Keratinocyte (primary cell): ENCODE results near the gene SUN1. TPM values are rescaled to one million over a fixed set of nuclear protein-coding genes. Genes with fewer than 3 reads are reported as not detected.
"Not testable (repeated sequence)": the region's sequence is repeated elsewhere in the genome, so short reads cannot be mapped to it uniquely, and the experiment has no call there.

Source experiments
- DNase-seq: peaks from one replicate; pipeline ENCODE4 v3.0.0-alpha.2; 2011; ENCODE audit warnings: low read depth, missing footprints, low spot score
- FAIRE-seq: peaks from 2 replicates; lab custom pipeline; 2011; peaks lifted over from hg19 to GRCh38; lab: Jason Lieb, UNC
- H2AFZ ChIP-seq: 2 replicates; pipeline ENCODE4 v1.6.0; 2012; ENCODE audit warnings: low read length, control low read depth, inconsistent platforms; ENCODE audit not compliant: control insufficient read depth
- H3K27ac ChIP-seq: 2 replicates; pipeline ENCODE4 v1.5.1; 2011; ENCODE audit warnings: low read length; ENCODE audit not compliant: control insufficient read depth, insufficient read depth
- H3K27me3 ChIP-seq: 3 replicates; pipeline ENCODE4 v1.6.0; 2011; ENCODE audit warnings: low read length; ENCODE audit not compliant: control insufficient read depth, insufficient read depth; ENCODE audit errors: extremely low read depth
- H3K36me3 ChIP-seq, 2 experiments: 2 replicates in 1 of 2; 3 replicates in 1 of 2; pipeline ENCODE4 v1.5.1; 2011; ENCODE audit warnings: low read length in 2 of 2, mild to moderate bottlenecking in 1 of 2; ENCODE audit not compliant: control insufficient read depth in 2 of 2, insufficient read depth in 2 of 2; ENCODE audit errors: extremely low read depth in 1 of 2
- H3K4me1 ChIP-seq: 3 replicates; pipeline ENCODE4 v1.5.1; 2011; ENCODE audit warnings: low read length; ENCODE audit not compliant: control insufficient read depth, insufficient read depth; ENCODE audit errors: extremely low read depth
- H3K4me2 ChIP-seq: 3 replicates; pipeline ENCODE4 v1.6.0; 2011; ENCODE audit warnings: low read depth, low read length; ENCODE audit not compliant: control insufficient read depth, insufficient read depth; ENCODE audit errors: extremely low read depth
- H3K4me3 ChIP-seq, 3 experiments: fragments of 200-600 bp in 1 of 3; sonication (generic) in 1 of 3; 2 replicates in 2 of 3; 3 replicates in 1 of 3; pipeline ENCODE4 v1.5.1; 2011 to 2016; ENCODE audit warnings: low read length in 3 of 3, mild to moderate bottlenecking in 3 of 3, control low read depth in 2 of 3, inconsistent platforms in 1 of 3, low read depth in 1 of 3, mixed read lengths in 1 of 3, mixed run types in 1 of 3, moderate library complexity in 1 of 3; ENCODE audit not compliant: control insufficient read depth in 2 of 3, insufficient read depth in 2 of 3; ENCODE audit errors: extremely low read depth in 1 of 3
- H3K79me2 ChIP-seq: 2 replicates; pipeline ENCODE4 v1.6.0; 2012; ENCODE audit warnings: low read length; ENCODE audit not compliant: control insufficient read depth, insufficient read depth
- H3K9ac ChIP-seq: 3 replicates; pipeline ENCODE4 v1.6.0; 2011; ENCODE audit warnings: low read length; ENCODE audit not compliant: control insufficient read depth, insufficient read depth; ENCODE audit errors: extremely low read depth
- H3K9me1 ChIP-seq: 3 replicates; pipeline ENCODE4 v1.6.0; 2011; ENCODE audit warnings: low read length; ENCODE audit not compliant: control insufficient read depth, insufficient read depth; ENCODE audit errors: extremely low read depth
- H3K9me3 ChIP-seq: 2 replicates; pipeline ENCODE4 v1.5.1; 2012; ENCODE audit warnings: low read depth, low read length; ENCODE audit not compliant: control insufficient read depth
- H4K20me1 ChIP-seq: 3 replicates; pipeline ENCODE4 v1.6.0; 2011; ENCODE audit warnings: low read length; ENCODE audit not compliant: control insufficient read depth, insufficient read depth; ENCODE audit errors: extremely low read depth
- CTCF ChIP-seq, 3 experiments: IDR thresholded peaks in 1 of 3; conservative IDR thresholded peaks in 1 of 3; optimal IDR thresholded peaks in 1 of 3; 2 replicates in 2 of 3; 3 replicates in 1 of 3; pipeline versions ENCODE3 to v1.5.1; 2011; ENCODE audit warnings: low read length in 3 of 3, mild to moderate bottlenecking in 3 of 3, moderate library complexity in 2 of 3, control low read depth in 1 of 3, inconsistent platforms in 1 of 3; ENCODE audit not compliant: insufficient read depth in 2 of 3; ENCODE audit errors: extremely low read depth in 1 of 3
- EZH2 ChIP-seq: IDR thresholded peaks from one replicate; pipeline ENCODE4 v1.6.1; 2012; ENCODE audit warnings: inconsistent platforms, mild to moderate bottlenecking, low read length, moderate library complexity
- dilution Hi-C: fragments of 300-500 bp; cut with MboI; formaldehyde crosslinking; loops from one replicate; pipeline ENCODE4 v1.7.0; 2020; ENCODE audit warnings: low sequenced_read_pairs; ENCODE audit not compliant: extremely low pct_ligation_motif_present
- polyA plus RNA-seq, 5 experiments: library from polyadenylated mRNA; depleted of rRNA in 3 of 5; stranded (reverse) in 3 of 5; stranded (forward) in 1 of 5; unstranded in 1 of 5; fragments of >200 nt; gene quantifications; 1 replicate in 1 of 5; 2 replicates in 3 of 5; 3 replicates in 1 of 5; pipeline versions ENCODE4 v1.2.1 to v1.2.3, GENCODE V29; 2011 to 2012; ENCODE audit warnings: missing spikeins in 2 of 5, low read depth in 1 of 5, low replicate concordance in 1 of 5

Gene SUN1
- polyA plus RNA-seq, 1 donor (not counting 4 experiments of a cell fraction or from before 2014, with no cell fraction given): 166 TPM

- Histone ChIP-seq H3K27me3 (no peaks in the 10 kb centered on the region), H3K4me1 (peaks cover 9% of the 10 kb centered on the region), H3K4me3 (no peak overlapping the region), H3K27ac (no peak overlapping the region), H3K79me2 (no peaks in the 10 kb centered on the region), H3K4me2 (peak overlapping the region; percentile 16), H3K36me3 (no peaks in the 10 kb centered on the region), H3K9ac (no peak overlapping the region), H3K9me3 (no peaks in the 10 kb centered on the region), H3K9me1 (no peaks in the 10 kb centered on the region), H4K20me1 (no peaks in the 10 kb centered on the region), H2AFZ (peak overlapping the region; percentile 37)
- dilution Hi-C loops: no loop called here
- DNase-seq: no peak
- no peak for FAIRE-seq
- TF ChIP-seq EZH2 (no peak), CTCF (optimal IDR thresholded peaks at IDR 0.05 in 1 of 3, IDR thresholded peaks at IDR 0.05 in 1 of 3, conservative IDR thresholded peaks at IDR 0.05 in 1 of 3; ENCODE audit: extremely low read depth in 1 of 3, insufficient read depth in 2 of 3, low read length in 3 of 3) (no peak)
These were observed 91.1 kb downstream of the SUN1 start for GRCh38 chr7:923108-924041.

DNA sequence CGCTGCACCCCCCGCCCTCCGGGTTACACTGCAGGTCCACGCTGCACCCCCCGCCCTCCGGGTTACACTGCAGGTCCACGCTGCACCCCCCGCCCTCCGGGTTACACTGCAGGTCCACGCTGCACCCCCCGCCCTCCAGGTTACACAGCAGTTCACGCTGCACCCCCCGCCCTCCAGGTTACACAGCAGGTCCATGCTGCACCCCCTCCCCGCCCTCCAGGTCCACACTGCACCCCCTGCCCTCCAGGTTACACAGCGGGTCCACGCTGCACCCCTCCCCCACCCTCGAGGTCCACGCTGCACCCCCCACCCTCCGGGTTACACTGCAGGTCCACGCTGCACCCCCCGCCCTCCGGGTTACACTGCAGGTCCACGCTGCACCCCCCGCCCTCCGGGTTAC is 91.8 kb downstream of the SUN1 start:
- H4K20me1 ChIP-seq, H3K4me3 ChIP-seq, H3K27me3 ChIP-seq, H3K9me3 ChIP-seq, H3K36me3 ChIP-seq, H3K4me1 ChIP-seq, H3K9ac ChIP-seq, H3K27ac ChIP-seq, H3K9me1 ChIP-seq, H3K4me2 ChIP-seq, FAIRE-seq, dilution Hi-C loops, DNase-seq, H3K79me2 ChIP-seq, H2AFZ ChIP-seq: not testable (repeated sequence)

Other genes with a start within 250 kb of the SUN1 start
- 10.1 to 33.5 TPM (median 16.3 TPM) in 3 replicates for gene DNAAF5, start 105.8 kb upstream of the SUN1 start, polyA plus RNA-seq
- gene PRKAR1B, start 105.2 kb upstream of the SUN1 start, polyA plus RNA-seq: 10.2 to 14.2 TPM (median 10.8 TPM) in 3 replicates
- 21.1 to 32.0 TPM (median 22.9 TPM) in 3 replicates for gene GET4, start 44.1 kb downstream of the SUN1 start, polyA plus RNA-seq
- gene ADAP1, start 122.2 kb downstream of the SUN1 start, polyA plus RNA-seq: 4.3 to 6.2 TPM (median 5.5 TPM) in 3 replicates
- gene COX19, start 143.1 kb downstream of the SUN1 start, polyA plus RNA-seq: 4.7 to 6.3 TPM (median 6.2 TPM) in 3 replicates
- gene CYP2W1, start 150.7 kb downstream of the SUN1 start, polyA plus RNA-seq: 0.05 to 0.58 TPM (median 0.09 TPM) in 3 replicates
- 0.13 to 0.24 TPM (median 0.15 TPM) in 3 replicates for gene GPR146, start 212.1 kb downstream of the SUN1 start, polyA plus RNA-seq